Right lobe of liver (tissue), 4 donors: ENCODE data around the gene ICOSLG.
"Not testable (repeated sequence)": the region's sequence is repeated elsewhere in the genome, so short reads cannot be mapped to it uniquely, and the experiment has no call there.

Experiments used
- CTCF ChIP-seq, 4 donors: fragments of 200-600 bp in 3 of 4; fragments of 450-650 bp in 1 of 4; IDR thresholded peaks; one replicate each; pipeline versions ENCODE4 v1.5.1 to v1.8.0; 2016 to 2022; ENCODE audit warnings: antibody characterized with exemption in 4 of 4, mild to moderate bottlenecking in 2 of 4
- POLR2A ChIP-seq: fragments of 450-650 bp; IDR thresholded peaks from one replicate; pipeline ENCODE4 v1.6.1; 2017; ENCODE audit warnings: antibody characterized with exemption, mild to moderate bottlenecking
- donor health status: DM: no; HTN: no; CAD: no.
- donor health status: DM: no; HTN: no; CAD: no.
- donor health status: DM: no; HTN: yes; CAD: no.

- TF ChIP-seq CTCF (IDR thresholded peaks at IDR 0.05); POLR2A: not testable (repeated sequence)
Measured at GRCh38 chr21:44196212-44197155, 44.3 kb downstream of the ICOSLG start.
